ENCODE results near the gene SSH2.

- TF ChIP-seq POLR2A (IDR thresholded peaks at IDR 0.05; ENCODE audit: low read length) (no peak), GATA1 (IDR thresholded peaks at IDR 0.05; ENCODE audit: low read depth, low read length) (no peak)
Observed at GRCh38 chr17:29918016-29918415, 12.0 kb downstream of the SSH2 start.
